ENCODE data around the gene ANK3.

Gene ANK3

GRCh38 chr10:60098677-60099601 lies 290.7 kb downstream of the ANK3 start:
- DNase-seq (ENCODE audit: low spot score in 2 of 2): no peak
- no peak overlapping the region for H3K4me3 Mint-ChIP-seq
- H3K27ac Mint-ChIP-seq (ENCODE audit: low read depth): no peak overlapping the region
- no peak for ATAC-seq (replicated peaks; ENCODE audit: extremely low read depth, poor library complexity, severe bottlenecking)
- no peaks in the 10 kb centered on the region for H3K27me3 Mint-ChIP-seq
- no peaks in the 10 kb centered on the region for H3K9me3 Mint-ChIP-seq
- H3K4me1 Mint-ChIP-seq: no peaks in the 10 kb centered on the region
- H3K36me3 Mint-ChIP-seq (ENCODE audit: insufficient read depth): peaks cover 6% of the 10 kb centered on the region

- no peaks in the 10 kb centered on the region for H3K9me3 Mint-ChIP-seq
- peaks cover 5% of the 10 kb centered on the region for H3K36me3 Mint-ChIP-seq (ENCODE audit: insufficient read depth)
- ATAC-seq (replicated peaks; ENCODE audit: extremely low read depth, poor library complexity, severe bottlenecking): no peak
- no peak overlapping the region for H3K4me3 Mint-ChIP-seq
- H3K27me3 Mint-ChIP-seq: no peaks in the 10 kb centered on the region
- H3K4me1 Mint-ChIP-seq: no peaks in the 10 kb centered on the region
- DNase-seq (ENCODE audit: low spot score in 2 of 2): no peak
- H3K27ac Mint-ChIP-seq (ENCODE audit: low read depth): no peak overlapping the region
Measured at GRCh38 chr10:60096761-60097513, 292.7 kb downstream of the ANK3 start.

GRCh38 chr10:60093317-60093716 lies 296.4 kb downstream of the ANK3 start:
- Mint-ChIP-seq H3K36me3 (ENCODE audit: insufficient read depth) (peaks cover 7% of the 10 kb centered on the region), H3K27me3 (no peaks in the 10 kb centered on the region), H3K27ac (ENCODE audit: low read depth) (no peak overlapping the region), H3K4me3 (no peak overlapping the region), H3K9me3 (no peaks in the 10 kb centered on the region), H3K4me1 (no peaks in the 10 kb centered on the region)
- ATAC-seq (replicated peaks; ENCODE audit: extremely low read depth, poor library complexity, severe bottlenecking) (no peak), DNase-seq (ENCODE audit: low spot score in 2 of 2) (no peak)

DNA sequence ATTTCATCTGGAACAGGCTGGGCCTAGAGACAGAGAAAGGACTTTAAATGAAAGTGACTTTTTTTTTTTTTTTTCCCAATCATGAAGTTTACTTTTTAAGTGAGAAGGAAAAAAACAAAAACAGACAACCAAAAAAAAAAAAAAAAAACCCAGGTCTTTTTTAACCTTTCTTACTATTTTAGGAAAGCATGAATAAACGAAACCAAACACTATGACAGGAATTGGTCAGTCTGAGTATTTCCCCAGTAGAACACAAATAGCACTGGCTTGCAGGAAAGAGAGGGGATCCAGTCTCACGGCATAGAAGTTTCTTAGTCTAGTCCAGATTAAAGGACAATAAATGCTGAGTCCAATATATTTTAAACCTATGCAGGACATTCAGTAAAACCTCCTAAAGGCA lies 302.8 kb downstream of the ANK3 start:
- no peaks in the 10 kb centered on the region for H3K27me3 Mint-ChIP-seq
- peaks cover 32% of the 10 kb centered on the region for H3K36me3 Mint-ChIP-seq (ENCODE audit: insufficient read depth)
- no peak for ATAC-seq (replicated peaks; ENCODE audit: extremely low read depth, poor library complexity, severe bottlenecking)

GRCh38 chr10:60086421-60086820 lies 303.3 kb downstream of the ANK3 start:
- Mint-ChIP-seq H3K27ac (ENCODE audit: low read depth) (no peak overlapping the region), H3K4me1 (no peaks in the 10 kb centered on the region)

More for the DNA sequence above, 302.8 kb downstream of the ANK3 start:
- no peak overlapping the region for H3K4me3 Mint-ChIP-seq
- DNase-seq (ENCODE audit: low spot score in 2 of 2): no peak
- H3K9me3 Mint-ChIP-seq: no peaks in the 10 kb centered on the region
- no peak overlapping the region for H3K27ac Mint-ChIP-seq (ENCODE audit: low read depth)
- H3K4me1 Mint-ChIP-seq: no peaks in the 10 kb centered on the region

DNA sequence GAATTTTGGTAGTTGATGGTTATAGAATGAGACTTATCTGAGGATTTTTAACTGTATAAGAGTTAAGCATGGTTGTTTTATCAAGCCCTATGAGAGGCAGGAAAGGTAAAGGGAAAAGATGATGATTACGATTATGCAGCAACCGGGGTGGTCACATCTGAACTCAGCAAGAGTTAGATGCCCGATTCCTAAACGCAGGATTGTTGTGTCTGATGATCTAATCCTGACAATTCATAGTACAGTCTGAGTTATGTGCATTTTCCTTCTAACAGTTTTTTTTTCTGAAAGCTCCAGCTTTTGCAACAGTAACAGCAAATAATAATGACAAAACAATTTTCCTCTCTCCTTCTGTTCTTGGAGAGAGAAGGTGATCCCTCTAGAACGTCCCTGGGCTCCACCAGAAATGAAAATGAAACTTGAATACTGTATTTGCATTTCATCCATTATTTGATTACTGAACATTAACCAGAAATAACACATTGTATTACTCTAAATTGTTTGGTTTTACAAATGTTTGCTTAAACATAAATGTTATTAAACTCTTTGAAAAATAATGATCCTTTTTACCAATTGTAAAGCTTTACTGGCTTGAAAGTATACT lies 306.8 kb downstream of the ANK3 start:
- no peaks in the 10 kb centered on the region for H3K27me3 Mint-ChIP-seq
- no peak overlapping the region for H3K4me3 Mint-ChIP-seq
- H3K9me3 Mint-ChIP-seq: no peaks in the 10 kb centered on the region
- H3K27ac Mint-ChIP-seq (ENCODE audit: low read depth): no peak overlapping the region
- DNase-seq (ENCODE audit: low spot score in 2 of 2) (no peak), ATAC-seq (replicated peaks; ENCODE audit: extremely low read depth, poor library complexity, severe bottlenecking) (no peak)
- H3K36me3 Mint-ChIP-seq (ENCODE audit: insufficient read depth): peaks cover 43% of the 10 kb centered on the region
- no peaks in the 10 kb centered on the region for H3K4me1 Mint-ChIP-seq

More at GRCh38 chr10:60086421-60086820, 303.3 kb downstream of the ANK3 start:
- H3K9me3 Mint-ChIP-seq: no peaks in the 10 kb centered on the region
- ATAC-seq (replicated peaks; ENCODE audit: extremely low read depth, poor library complexity, severe bottlenecking) (no peak), DNase-seq (ENCODE audit: low spot score in 2 of 2) (no peak)
- H3K4me3 Mint-ChIP-seq: no peak overlapping the region
- no peaks in the 10 kb centered on the region for H3K27me3 Mint-ChIP-seq
- peaks cover 32% of the 10 kb centered on the region for H3K36me3 Mint-ChIP-seq (ENCODE audit: insufficient read depth)

DNA sequence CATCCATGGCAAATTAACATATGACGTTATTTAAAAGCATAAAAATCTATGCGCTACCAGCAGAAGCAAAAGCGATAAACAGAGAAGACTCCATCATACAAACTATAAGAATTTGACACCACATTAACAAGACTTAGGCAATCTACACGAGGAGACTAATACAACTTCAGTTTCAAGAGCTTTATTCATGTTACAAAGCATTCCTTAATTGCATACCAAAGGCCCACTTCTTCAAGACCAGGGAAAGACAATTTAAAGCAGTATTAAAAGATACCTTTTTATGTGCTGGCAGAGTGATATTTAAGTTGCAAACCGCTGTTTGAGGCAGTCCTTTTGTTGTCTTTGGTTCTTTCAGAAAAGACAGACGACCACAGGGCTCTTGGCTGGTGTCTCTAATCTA lies 307.3 kb downstream of the ANK3 start:
- Mint-ChIP-seq H3K4me1 (no peaks in the 10 kb centered on the region), H3K27me3 (no peaks in the 10 kb centered on the region), H3K36me3 (ENCODE audit: insufficient read depth) (peaks cover 46% of the 10 kb centered on the region), H3K4me3 (no peak overlapping the region), H3K27ac (ENCODE audit: low read depth) (no peak overlapping the region), H3K9me3 (no peaks in the 10 kb centered on the region)
- DNase-seq (ENCODE audit: low spot score in 2 of 2): no peak
- no peak for ATAC-seq (replicated peaks; ENCODE audit: extremely low read depth, poor library complexity, severe bottlenecking)

- H3K4me1 Mint-ChIP-seq: no peaks in the 10 kb centered on the region
- DNase-seq (ENCODE audit: low spot score in 2 of 2) (no peak), ATAC-seq (replicated peaks; ENCODE audit: extremely low read depth, poor library complexity, severe bottlenecking) (no peak)
- H3K27me3 Mint-ChIP-seq: no peaks in the 10 kb centered on the region
- H3K4me3 Mint-ChIP-seq: no peak overlapping the region
- H3K36me3 Mint-ChIP-seq (ENCODE audit: insufficient read depth): peaks cover 32% of the 10 kb centered on the region
- H3K9me3 Mint-ChIP-seq: no peaks in the 10 kb centered on the region
- no peak overlapping the region for H3K27ac Mint-ChIP-seq (ENCODE audit: low read depth)
Measured at GRCh38 chr10:60073781-60074656, 315.7 kb downstream of the ANK3 start.

GRCh38 chr10:60073397-60073780 lies 316.3 kb downstream of the ANK3 start:
- Mint-ChIP-seq H3K4me1 (no peaks in the 10 kb centered on the region), H3K36me3 (ENCODE audit: insufficient read depth) (peaks cover 28% of the 10 kb centered on the region), H3K27ac (ENCODE audit: low read depth) (no peak overlapping the region), H3K4me3 (no peak overlapping the region), H3K27me3 (no peaks in the 10 kb centered on the region), H3K9me3 (no peaks in the 10 kb centered on the region)
- no peak for DNase-seq (ENCODE audit: low spot score in 2 of 2)
- ATAC-seq (replicated peaks; ENCODE audit: extremely low read depth, poor library complexity, severe bottlenecking): no peak

- Mint-ChIP-seq H3K27ac (ENCODE audit: low read depth) (no peak overlapping the region), H3K9me3 (no peaks in the 10 kb centered on the region), H3K4me1 (no peaks in the 10 kb centered on the region), H3K4me3 (no peak overlapping the region), H3K27me3 (no peaks in the 10 kb centered on the region), H3K36me3 (ENCODE audit: insufficient read depth) (peaks cover 12% of the 10 kb centered on the region)
- no peak for ATAC-seq (replicated peaks; ENCODE audit: extremely low read depth, poor library complexity, severe bottlenecking)
- DNase-seq (ENCODE audit: low spot score in 2 of 2): no peak
Measured at GRCh38 chr10:60069311-60069710, 320.4 kb downstream of the ANK3 start.

GRCh38 chr10:60050366-60050765 lies 339.3 kb downstream of the ANK3 start:
- DNase-seq (ENCODE audit: low spot score in 2 of 2): no peak
- no peaks in the 10 kb centered on the region for H3K9me3 Mint-ChIP-seq
- no peaks in the 10 kb centered on the region for H3K27me3 Mint-ChIP-seq
- no peaks in the 10 kb centered on the region for H3K4me1 Mint-ChIP-seq
- H3K27ac Mint-ChIP-seq (ENCODE audit: low read depth): no peak overlapping the region
- no peak overlapping the region for H3K4me3 Mint-ChIP-seq
- H3K36me3 Mint-ChIP-seq (ENCODE audit: insufficient read depth): peaks cover 8% of the 10 kb centered on the region
- no peak for ATAC-seq (replicated peaks; ENCODE audit: extremely low read depth, poor library complexity, severe bottlenecking)

GRCh38 chr10:60048091-60048501 lies 341.6 kb downstream of the ANK3 start:
- DNase-seq (ENCODE audit: low spot score in 2 of 2) (no peak), ATAC-seq (replicated peaks; ENCODE audit: extremely low read depth, poor library complexity, severe bottlenecking) (no peak)
- peaks cover 12% of the 10 kb centered on the region for H3K36me3 Mint-ChIP-seq (ENCODE audit: insufficient read depth)
- H3K27me3 Mint-ChIP-seq: no peaks in the 10 kb centered on the region
- H3K27ac Mint-ChIP-seq (ENCODE audit: low read depth): no peak overlapping the region
- H3K4me3 Mint-ChIP-seq: no peak overlapping the region
- no peaks in the 10 kb centered on the region for H3K9me3 Mint-ChIP-seq
- H3K4me1 Mint-ChIP-seq: no peaks in the 10 kb centered on the region

Measured in central memory CD8-positive, alpha-beta T cell (primary cell).